Measurements from ENCODE around the gene PLD4.

Gene PLD4

DNA sequence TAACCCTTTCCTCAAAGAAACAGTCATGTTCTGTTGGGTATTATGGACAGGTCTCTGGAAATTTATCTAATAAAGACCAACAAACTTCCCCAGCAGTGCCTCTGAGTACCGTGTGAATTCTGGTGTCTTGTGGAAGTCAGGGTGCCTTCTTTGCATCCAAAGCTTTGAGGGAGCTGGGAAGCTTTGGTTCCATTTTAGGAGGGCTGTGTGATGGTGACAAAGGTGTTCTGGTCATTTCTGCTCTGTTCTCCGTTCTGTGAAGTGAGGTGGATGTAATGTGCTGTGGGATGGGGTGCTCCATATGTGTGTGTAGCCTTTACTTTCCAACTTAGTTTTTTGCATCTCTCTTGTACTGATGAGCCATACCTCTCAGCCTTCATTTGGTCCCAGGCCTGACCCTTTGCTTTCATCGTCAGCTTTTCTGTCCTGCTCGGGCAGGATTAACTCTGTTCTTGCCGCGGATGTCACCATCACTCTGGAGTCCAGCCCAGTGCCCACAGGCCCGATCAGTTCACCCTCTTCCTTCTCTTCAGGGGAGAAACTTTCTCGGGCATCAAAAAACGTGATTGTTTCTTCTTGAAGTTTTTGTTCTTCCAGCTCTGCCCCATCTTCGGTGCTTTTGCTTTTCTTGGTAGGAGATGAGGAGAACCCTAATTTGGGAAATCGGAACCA lies 13.2 kb downstream of the PLD4 start:
- no peak overlapping the region for H3K4me3 ChIP-seq (ENCODE audit: low read length)
- TF ChIP-seq, protein P1, sequence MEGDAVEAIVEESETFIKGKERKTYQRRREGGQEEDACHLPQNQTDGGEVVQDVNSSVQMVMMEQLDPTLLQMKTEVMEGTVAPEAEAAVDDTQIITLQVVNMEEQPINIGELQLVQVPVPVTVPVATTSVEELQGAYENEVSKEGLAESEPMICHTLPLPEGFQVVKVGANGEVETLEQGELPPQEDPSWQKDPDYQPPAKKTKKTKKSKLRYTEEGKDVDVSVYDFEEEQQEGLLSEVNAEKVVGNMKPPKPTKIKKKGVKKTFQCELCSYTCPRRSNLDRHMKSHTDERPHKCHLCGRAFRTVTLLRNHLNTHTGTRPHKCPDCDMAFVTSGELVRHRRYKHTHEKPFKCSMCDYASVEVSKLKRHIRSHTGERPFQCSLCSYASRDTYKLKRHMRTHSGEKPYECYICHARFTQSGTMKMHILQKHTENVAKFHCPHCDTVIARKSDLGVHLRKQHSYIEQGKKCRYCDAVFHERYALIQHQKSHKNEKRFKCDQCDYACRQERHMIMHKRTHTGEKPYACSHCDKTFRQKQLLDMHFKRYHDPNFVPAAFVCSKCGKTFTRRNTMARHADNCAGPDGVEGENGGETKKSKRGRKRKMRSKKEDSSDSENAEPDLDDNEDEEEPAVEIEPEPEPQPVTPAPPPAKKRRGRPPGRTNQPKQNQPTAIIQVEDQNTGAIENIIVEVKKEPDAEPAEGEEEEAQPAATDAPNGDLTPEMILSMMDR (IDR thresholded peaks at IDR 0.05; ENCODE audit: insufficient read depth, low read depth, low read length, missing control alignments) = no peak
- DNase-seq (ENCODE audit: low read depth) = no peak

DNA sequence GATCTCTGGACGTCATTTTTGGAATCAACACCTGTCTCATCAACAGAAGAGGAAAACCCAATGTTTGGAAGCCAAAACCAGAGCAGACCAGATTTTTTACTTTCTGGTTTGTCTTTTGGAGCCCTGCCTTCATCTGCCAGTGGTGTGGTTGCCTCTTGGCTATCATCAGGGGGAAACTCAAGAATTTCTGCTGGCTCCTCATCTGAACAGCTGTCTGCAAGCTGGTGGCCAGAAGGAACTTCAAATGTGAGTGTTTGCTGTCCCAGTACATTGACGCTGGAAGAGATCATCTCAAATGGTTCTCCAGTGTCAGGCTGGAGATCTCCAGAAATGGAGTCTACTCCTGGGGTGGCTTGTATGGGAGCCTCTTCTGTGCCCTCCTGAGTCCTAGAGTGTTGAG lies 13.8 kb downstream of the PLD4 start:
- TF ChIP-seq, protein P1 (IDR thresholded peaks at IDR 0.05; ENCODE audit: insufficient read depth, low read depth, low read length, missing control alignments) = no peak
- no peak overlapping the region for H3K4me3 ChIP-seq (ENCODE audit: low read length)
- no peak for DNase-seq (ENCODE audit: low read depth)

DNA sequence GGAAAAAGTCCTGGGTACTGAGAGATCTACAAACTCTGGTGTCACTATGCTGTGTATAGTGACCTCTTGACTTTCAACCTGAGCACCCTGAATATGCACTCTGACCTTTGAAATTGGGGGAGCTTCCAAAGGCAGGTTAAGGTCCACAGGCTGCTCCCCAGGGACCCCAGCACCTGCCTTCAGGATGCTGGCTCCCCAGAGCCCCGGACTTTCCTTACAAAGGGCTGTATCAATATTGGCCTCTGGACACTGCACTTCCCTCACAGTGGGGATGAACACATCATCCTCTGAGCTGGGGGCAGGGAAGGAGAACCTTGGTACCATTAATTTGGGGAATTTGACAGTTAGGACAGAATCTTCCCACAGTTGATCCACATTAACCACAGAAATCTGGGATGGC lies 14.3 kb downstream of the PLD4 start:
- H3K4me3 ChIP-seq (ENCODE audit: low read length) = no peak overlapping the region
- TF ChIP-seq, protein P1 (IDR thresholded peaks at IDR 0.05; ENCODE audit: insufficient read depth, low read depth, low read length, missing control alignments) = no peak
- DNase-seq (ENCODE audit: low read depth) = no peak

DNA sequence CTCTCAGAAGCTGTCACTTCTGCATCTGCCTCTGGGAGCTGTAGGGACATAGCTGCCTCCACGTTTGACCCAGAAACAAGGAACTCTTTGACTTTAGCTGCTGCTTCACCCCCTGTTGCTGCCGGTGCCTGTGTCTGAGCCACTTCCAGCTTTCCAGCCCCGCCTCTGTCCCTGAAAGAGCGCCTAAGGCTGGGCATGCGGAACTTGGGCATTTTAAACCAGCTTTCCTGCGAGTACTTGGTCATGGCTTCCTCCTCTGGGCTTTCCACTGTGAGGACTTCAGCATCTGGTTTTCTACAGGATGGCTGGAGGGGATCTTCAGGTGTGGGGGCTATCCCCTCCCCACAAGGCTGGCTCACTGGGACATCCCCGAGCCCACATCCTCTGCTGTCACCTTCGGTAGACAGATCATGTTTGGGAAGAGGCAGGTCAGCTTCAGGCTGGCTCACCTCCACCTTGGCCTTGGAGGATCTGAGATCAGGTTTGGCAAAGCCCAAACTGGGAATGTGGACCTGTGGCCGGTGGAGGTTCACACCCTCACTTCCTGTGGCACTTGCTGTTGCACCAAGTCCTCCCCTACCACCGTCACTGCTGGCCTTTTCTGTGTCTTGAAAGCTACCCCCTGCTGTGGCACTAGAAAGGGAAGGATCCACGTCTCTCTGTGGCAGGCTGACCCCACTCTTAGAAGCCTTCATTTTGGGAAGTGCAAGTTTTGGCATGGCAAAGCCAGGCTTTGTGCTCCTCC lies 15.2 kb downstream of the PLD4 start:
- no peak overlapping the region for H3K4me3 ChIP-seq (ENCODE audit: low read length)
- no peak for DNase-seq (ENCODE audit: low read depth)
- TF ChIP-seq, protein P1 (IDR thresholded peaks at IDR 0.05; ENCODE audit: insufficient read depth, low read depth, low read length, missing control alignments) = no peak

DNA sequence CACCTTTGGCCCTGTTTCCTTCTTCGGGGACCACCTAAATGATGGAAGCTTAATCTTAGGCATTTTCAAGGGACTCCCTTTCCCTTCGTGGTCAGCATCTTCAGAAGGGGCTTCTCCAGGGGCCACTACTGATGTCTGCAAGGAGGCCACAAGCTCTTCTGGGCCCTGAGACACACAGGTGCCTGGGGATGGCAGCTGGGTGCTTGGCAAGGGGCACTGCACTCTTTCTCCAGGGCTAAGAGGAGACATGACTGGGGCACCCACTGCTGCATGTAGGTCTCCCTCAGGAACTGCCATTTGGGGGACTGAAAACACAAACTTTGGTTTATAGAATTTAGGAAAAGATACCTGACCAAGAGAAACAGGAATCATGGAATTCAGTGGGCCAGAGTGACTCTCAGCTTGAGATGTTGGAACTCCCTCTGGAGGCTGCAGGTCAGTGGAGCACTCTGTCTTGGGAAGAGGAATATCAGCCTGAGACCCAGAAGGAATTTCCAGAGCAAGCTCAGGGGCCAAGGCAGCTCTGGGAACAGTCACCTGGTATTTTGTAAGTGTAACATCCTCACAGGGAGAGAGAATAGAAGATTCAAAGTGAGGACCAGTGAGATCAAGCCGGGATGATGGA lies 16.0 kb downstream of the PLD4 start:
- H3K4me3 ChIP-seq (ENCODE audit: low read length) = no peak overlapping the region
- no peak for DNase-seq (ENCODE audit: low read depth)
- TF ChIP-seq, protein P1 (IDR thresholded peaks at IDR 0.05; ENCODE audit: insufficient read depth, low read depth, low read length, missing control alignments) = no peak

DNA sequence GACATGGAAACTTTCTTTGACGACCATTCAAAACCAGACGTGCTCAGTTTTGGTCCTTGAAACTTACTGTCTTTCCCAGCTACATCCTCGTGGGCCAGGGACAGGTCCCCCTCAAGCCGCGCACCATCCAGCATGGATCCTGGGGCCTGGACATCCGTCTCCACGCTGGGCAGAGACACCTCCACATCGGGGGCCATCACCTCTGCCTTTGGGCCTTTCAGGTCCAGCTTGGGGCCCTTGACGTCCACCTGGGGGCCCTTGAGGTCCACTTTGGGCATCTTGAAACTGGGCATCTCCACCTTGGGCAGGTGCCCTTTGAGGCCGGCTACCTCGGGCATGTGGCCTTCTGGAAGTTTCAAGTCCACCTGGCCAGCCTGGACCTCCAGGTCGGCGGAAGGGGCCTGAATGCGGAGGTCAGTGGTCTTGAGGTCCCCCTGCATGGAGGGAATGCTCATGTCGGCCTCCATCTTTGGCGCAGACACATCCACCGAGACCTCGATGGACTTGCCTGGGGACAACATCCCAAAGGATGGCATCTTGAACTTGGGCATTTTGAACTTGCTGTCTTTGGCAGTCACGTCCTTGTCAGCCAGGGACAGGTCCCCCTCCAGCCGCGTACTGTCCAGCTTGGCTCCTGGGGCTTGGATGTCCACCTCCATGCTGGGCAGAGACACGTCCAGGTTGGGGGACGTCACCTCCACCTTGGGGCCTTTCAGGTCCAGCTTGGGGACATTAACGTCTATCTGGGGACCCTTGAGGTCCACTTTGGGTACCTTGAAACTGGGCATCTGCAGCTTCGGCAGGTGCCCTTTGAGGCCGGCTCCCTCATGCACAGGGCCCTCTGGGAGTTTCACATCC lies 17.1 kb downstream of the PLD4 start:
- TF ChIP-seq, protein P1 (IDR thresholded peaks at IDR 0.05; ENCODE audit: insufficient read depth, low read depth, low read length, missing control alignments) = no peak
- DNase-seq (ENCODE audit: low read depth) = no peak
- H3K4me3 ChIP-seq (ENCODE audit: low read length) = no peak overlapping the region
